ENCODE results near the gene FBXO15.

The FBXO15 gene

DNA sequence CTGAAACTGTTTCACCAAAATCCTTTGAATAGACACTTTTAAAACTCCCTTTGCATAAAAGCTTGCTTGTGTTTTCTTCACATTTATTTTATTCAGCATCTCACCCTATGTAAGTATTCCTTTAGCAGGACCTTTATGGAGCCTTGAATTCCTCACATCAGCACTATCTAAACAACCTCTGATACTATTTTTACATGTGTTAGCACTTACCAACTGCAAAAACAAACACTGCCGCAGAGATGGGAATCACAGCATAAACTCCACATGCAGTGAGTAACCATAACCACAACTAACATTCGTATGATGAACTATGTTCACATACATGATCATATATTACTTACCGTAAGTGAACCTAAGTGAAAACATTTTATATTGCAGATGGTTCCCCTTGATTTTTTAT is 15.4 kb downstream of the FBXO15 start:
- Histone ChIP-seq H3K36me3 (ENCODE audit: control insufficient read depth, insufficient read depth, low read length, severe bottlenecking) (no peaks in the 10 kb centered on the region), H3K4me1 (ENCODE audit: control insufficient read depth, insufficient read depth, low read length) (no peaks in the 10 kb centered on the region), H3K9ac (ENCODE audit: low read length) (no peak overlapping the region), H3K27me3 (replicated peaks; ENCODE audit: control insufficient read depth, insufficient read depth, low read length) (peaks cover 22% of the 10 kb centered on the region), H3K9me3 (ENCODE audit: control insufficient read depth, low read length) (no peaks in the 10 kb centered on the region), H3K4me3 (ENCODE audit: low read length) (no peak overlapping the region)
- DNase-seq (ENCODE audit: low read depth): peak; percentile 27

DNA sequence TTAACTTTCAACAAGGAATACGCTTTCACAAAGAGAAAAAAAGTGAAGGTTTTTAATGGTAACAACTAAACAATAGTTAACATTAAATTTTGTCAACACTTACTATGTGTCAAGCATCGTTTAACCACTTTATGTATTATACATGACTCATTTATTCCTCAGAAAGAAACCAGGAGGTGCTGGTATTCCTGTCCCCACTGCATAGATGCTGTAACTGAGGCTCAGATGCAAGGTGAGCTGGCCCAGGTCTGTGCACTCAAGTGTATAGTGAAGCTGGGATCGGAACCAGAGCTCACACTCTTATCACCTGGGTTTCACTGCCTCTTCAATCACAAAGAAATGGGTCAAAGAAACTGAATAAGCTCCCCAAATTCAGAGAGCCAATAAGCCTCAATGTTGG is 16.5 kb downstream of the FBXO15 start:
- Histone ChIP-seq H3K27me3 (replicated peaks; ENCODE audit: control insufficient read depth, insufficient read depth, low read length) (peaks cover 31% of the 10 kb centered on the region), H3K9me3 (ENCODE audit: control insufficient read depth, low read length) (no peaks in the 10 kb centered on the region), H3K4me1 (ENCODE audit: control insufficient read depth, insufficient read depth, low read length) (no peaks in the 10 kb centered on the region), H3K9ac (ENCODE audit: low read length) (no peak overlapping the region), H3K4me3 (ENCODE audit: low read length) (no peak overlapping the region), H3K36me3 (ENCODE audit: control insufficient read depth, insufficient read depth, low read length, severe bottlenecking) (no peaks in the 10 kb centered on the region)
- DNase-seq (ENCODE audit: low read depth): no peak

DNA sequence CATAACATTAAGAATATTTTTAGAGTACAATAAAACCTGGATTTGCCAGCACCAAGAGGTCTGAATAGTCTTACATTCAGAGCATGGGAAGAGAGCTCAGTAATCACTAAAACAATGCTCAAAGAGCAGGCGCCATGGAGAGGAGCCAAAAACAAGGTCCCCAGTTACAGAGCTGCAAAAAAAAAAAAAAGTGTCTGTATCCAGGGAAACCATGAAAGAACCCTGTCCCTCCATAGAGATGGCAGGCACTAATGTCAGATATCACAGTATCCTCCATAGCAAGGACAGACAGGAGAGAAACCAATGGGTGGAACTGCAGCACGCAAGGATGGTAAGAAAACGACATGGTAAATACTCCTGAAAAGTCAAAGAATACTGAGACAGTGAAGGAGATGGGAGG is 19.5 kb downstream of the FBXO15 start:
- no peaks in the 10 kb centered on the region for H3K9me3 ChIP-seq (ENCODE audit: control insufficient read depth, low read length)
- H3K4me1 ChIP-seq (ENCODE audit: control insufficient read depth, insufficient read depth, low read length): no peaks in the 10 kb centered on the region
- H3K4me3 ChIP-seq (ENCODE audit: low read length): no peak overlapping the region
- no peaks in the 10 kb centered on the region for H3K36me3 ChIP-seq (ENCODE audit: control insufficient read depth, insufficient read depth, low read length, severe bottlenecking)
- no peak overlapping the region for H3K9ac ChIP-seq (ENCODE audit: low read length)
- no peak for DNase-seq (ENCODE audit: low read depth)
- peaks cover 32% of the 10 kb centered on the region for H3K27me3 ChIP-seq (replicated peaks; ENCODE audit: control insufficient read depth, insufficient read depth, low read length)

DNA sequence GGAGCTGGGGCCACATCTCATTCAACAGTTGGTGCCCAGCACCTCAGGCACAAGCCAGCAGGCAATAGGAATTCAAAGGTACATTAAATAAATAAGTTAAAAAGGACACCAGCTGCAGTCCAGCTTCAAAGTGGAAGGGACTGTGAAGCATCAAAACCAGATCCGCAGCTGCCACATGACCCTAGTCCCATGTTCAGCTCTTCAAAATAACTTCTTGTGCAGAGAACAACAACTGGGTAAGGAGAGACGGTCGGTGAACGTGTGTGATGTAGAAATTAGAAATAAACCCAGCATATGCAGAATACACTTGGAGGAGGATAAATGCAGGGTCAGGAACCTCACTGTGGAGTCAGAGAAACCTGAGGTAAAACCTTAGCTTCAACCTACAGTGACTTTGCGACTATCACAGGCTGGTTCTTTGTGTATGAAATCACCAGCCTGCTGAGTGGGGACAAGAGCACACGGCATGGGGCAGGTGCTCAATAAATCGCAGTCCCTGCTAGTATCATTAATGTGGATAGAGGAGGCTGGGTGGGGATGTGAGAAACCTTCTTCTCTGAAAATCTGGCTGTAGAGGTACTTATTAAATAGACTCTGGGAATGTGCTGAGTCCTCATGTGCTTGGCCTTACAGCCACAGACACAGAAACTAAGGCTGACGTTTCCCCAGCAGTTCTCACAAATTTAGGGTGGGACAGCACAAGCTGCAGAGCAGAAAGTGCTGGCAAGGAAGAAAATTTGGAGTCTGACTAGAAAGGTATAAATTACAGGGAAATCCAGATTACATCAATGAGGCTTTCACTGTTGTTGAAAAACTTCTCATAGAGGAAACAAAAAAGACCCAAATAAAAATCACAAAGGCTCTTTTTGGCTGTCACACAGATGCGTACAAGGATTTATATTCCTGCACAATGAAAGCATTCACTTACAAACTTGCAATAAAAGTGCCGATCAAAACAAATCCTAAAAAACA is 20.7 kb downstream of the FBXO15 start:
- no peaks in the 10 kb centered on the region for H3K36me3 ChIP-seq (ENCODE audit: control insufficient read depth, insufficient read depth, low read length, severe bottlenecking)
- no peak overlapping the region for H3K9ac ChIP-seq (ENCODE audit: low read length)
- peaks cover 33% of the 10 kb centered on the region for H3K27me3 ChIP-seq (replicated peaks; ENCODE audit: control insufficient read depth, insufficient read depth, low read length)
- H3K4me1 ChIP-seq (ENCODE audit: control insufficient read depth, insufficient read depth, low read length): no peaks in the 10 kb centered on the region
- no peak for DNase-seq (ENCODE audit: low read depth)
- no peaks in the 10 kb centered on the region for H3K9me3 ChIP-seq (ENCODE audit: control insufficient read depth, low read length)
- no peak overlapping the region for H3K4me3 ChIP-seq (ENCODE audit: low read length)

DNA sequence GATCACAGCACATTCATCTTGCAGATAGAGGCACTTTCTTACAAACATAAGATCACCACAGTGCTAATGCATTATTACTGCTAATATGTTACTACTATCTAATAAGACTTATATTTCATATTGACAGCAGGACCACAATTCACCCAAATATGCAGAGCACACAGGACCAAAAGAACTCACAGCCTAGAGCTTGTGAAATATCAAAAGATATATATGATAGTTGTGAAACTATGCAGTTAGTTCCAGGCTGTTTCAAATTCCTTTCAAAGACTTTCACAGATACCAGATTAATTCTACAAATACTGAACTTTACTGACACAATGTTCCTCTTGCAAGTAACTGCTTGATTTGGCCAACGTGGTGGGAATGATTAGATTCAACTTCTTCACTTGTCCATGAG is 23.0 kb downstream of the FBXO15 start:
- no peaks in the 10 kb centered on the region for H3K36me3 ChIP-seq (ENCODE audit: control insufficient read depth, insufficient read depth, low read length, severe bottlenecking)
- peak; percentile 40 for DNase-seq (ENCODE audit: low read depth)
- no peaks in the 10 kb centered on the region for H3K9me3 ChIP-seq (ENCODE audit: control insufficient read depth, low read length)
- H3K4me1 ChIP-seq (ENCODE audit: control insufficient read depth, insufficient read depth, low read length): no peaks in the 10 kb centered on the region
- no peak overlapping the region for H3K9ac ChIP-seq (ENCODE audit: low read length)
- H3K4me3 ChIP-seq (ENCODE audit: low read length): no peak overlapping the region
- H3K27me3 ChIP-seq (replicated peaks; ENCODE audit: control insufficient read depth, insufficient read depth, low read length): peaks cover 37% of the 10 kb centered on the region

DNA sequence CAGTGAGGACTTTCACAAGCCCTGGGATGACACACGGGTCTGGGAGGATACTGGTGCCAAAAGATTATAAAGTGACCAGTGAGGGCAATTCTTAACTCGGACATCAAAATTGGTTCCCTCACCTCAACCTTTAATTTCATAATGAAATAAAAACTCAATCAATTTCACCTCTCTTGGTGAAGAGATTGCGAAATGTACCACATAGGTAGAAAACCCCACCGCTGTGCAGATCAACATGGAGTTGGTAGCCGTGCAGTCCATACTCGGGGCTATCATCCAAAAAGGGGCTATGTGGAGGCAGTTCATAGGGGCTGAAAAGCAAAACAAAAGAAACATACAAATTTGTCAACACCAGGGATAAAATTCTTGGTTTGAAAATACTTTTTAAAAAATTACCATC is 24.4 kb downstream of the FBXO15 start:
- no peak for DNase-seq (ENCODE audit: low read depth)
- Histone ChIP-seq H3K4me1 (ENCODE audit: control insufficient read depth, insufficient read depth, low read length) (no peaks in the 10 kb centered on the region), H3K4me3 (ENCODE audit: low read length) (no peak overlapping the region), H3K36me3 (ENCODE audit: control insufficient read depth, insufficient read depth, low read length, severe bottlenecking) (no peaks in the 10 kb centered on the region), H3K9me3 (ENCODE audit: control insufficient read depth, low read length) (no peaks in the 10 kb centered on the region), H3K9ac (ENCODE audit: low read length) (no peak overlapping the region), H3K27me3 (replicated peaks; ENCODE audit: control insufficient read depth, insufficient read depth, low read length) (peaks cover 34% of the 10 kb centered on the region)

DNA sequence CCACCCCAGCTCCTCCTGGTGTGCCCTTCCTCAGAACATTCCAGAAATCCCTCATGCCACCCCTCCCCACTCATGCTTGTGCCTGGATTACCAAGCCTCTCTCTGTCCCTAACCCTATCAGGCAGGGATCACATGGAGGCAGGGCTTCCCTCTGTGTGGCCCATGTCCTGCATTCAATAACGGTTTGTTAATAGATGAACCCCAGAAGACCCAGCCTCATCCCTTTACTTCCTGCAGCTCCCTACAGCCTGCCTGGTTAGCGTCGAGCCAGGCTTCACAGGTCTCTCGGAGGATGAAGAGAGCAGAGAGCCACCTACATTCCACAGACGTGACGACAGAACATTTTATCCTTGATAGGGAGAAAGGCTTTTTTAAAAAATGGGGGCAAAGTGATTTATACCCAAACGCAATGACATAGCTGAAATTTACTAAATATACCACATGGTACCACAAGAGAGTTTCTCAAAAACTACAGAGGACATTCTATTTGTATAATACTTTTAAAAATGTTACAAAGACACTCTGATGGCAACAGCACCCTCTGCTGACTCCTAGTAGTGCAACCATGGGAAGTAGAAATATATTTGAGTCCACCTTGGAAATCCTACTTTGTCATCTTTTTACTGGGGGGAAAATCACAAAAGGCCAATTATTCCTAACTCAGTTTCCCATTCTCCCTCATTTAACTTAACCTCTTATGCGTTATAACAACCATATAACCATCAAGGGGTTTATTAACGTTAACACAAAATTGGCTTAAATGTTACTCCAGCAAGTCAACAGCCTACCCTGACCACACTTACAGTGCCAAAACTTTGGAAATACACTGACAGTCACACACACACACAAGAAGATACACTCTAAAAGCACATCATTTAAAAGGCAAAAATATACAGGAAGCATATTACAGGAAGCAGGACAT is 30.7 kb downstream of the FBXO15 start:
- peak; percentile 84 for DNase-seq (ENCODE audit: low read depth)
- no peak overlapping the region for H3K4me3 ChIP-seq (ENCODE audit: low read length)
- H3K9ac ChIP-seq (ENCODE audit: low read length): no peak overlapping the region
- H3K4me1 ChIP-seq (ENCODE audit: control insufficient read depth, insufficient read depth, low read length): no peaks in the 10 kb centered on the region
- no peaks in the 10 kb centered on the region for H3K36me3 ChIP-seq (ENCODE audit: control insufficient read depth, insufficient read depth, low read length, severe bottlenecking)
- peaks cover 8% of the 10 kb centered on the region for H3K27me3 ChIP-seq (replicated peaks; ENCODE audit: control insufficient read depth, insufficient read depth, low read length)
- H3K9me3 ChIP-seq (ENCODE audit: control insufficient read depth, low read length): peaks cover 10% of the 10 kb centered on the region

DNA sequence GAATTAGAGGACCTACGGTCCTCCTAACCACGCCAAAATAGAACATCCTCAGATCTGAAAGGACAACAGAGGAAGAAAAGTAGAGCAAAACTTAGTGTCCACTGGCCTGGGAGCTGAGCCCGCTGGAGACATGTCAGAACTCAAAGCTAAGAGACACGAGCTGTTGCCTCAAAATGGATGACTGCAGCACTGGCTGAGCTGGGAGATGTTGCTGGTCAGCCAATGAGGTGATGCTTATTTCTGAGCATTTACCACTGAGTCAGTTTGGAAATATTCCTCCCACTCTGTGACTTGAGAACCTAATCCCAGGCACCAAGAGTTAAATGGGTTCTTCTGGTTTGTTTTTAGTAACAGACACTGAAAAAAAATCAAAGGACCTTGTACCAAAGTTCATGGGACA is 32.6 kb downstream of the FBXO15 start:
- Histone ChIP-seq H3K4me3 (ENCODE audit: low read length) (no peak overlapping the region), H3K9me3 (ENCODE audit: control insufficient read depth, low read length) (peaks cover 10% of the 10 kb centered on the region), H3K27me3 (replicated peaks; ENCODE audit: control insufficient read depth, insufficient read depth, low read length) (peaks cover 8% of the 10 kb centered on the region), H3K9ac (ENCODE audit: low read length) (no peak overlapping the region), H3K4me1 (ENCODE audit: control insufficient read depth, insufficient read depth, low read length) (no peaks in the 10 kb centered on the region), H3K36me3 (ENCODE audit: control insufficient read depth, insufficient read depth, low read length, severe bottlenecking) (no peaks in the 10 kb centered on the region)
- DNase-seq (ENCODE audit: low read depth): peak; percentile 52

DNA sequence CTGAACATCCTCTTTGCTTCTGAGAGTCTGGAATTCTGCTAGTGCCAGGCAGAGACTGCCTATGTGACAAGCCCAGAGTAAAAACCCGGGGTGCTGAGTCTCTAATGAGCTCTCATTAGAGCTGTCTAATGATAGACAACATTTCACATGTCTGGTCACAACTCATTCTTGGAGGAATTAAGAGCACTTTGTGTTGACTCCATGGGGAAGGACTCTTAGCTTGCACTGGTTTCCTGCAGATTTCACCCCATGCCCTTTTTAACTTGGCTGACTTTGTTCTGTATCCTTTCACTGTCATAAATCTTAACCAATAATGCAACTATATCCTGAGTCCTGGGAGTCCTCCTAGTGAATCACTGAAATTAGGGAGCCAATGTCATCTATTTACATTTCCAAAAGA is 33.5 kb downstream of the FBXO15 start:
- H3K4me1 ChIP-seq (ENCODE audit: control insufficient read depth, insufficient read depth, low read length): no peaks in the 10 kb centered on the region
- no peak overlapping the region for H3K9ac ChIP-seq (ENCODE audit: low read length)
- peaks cover 10% of the 10 kb centered on the region for H3K9me3 ChIP-seq (ENCODE audit: control insufficient read depth, low read length)
- peak; percentile 9 for DNase-seq (ENCODE audit: low read depth)
- no peak overlapping the region for H3K4me3 ChIP-seq (ENCODE audit: low read length)
- no peaks in the 10 kb centered on the region for H3K36me3 ChIP-seq (ENCODE audit: control insufficient read depth, insufficient read depth, low read length, severe bottlenecking)
- H3K27me3 ChIP-seq (replicated peaks; ENCODE audit: control insufficient read depth, insufficient read depth, low read length): no peaks in the 10 kb centered on the region

DNA sequence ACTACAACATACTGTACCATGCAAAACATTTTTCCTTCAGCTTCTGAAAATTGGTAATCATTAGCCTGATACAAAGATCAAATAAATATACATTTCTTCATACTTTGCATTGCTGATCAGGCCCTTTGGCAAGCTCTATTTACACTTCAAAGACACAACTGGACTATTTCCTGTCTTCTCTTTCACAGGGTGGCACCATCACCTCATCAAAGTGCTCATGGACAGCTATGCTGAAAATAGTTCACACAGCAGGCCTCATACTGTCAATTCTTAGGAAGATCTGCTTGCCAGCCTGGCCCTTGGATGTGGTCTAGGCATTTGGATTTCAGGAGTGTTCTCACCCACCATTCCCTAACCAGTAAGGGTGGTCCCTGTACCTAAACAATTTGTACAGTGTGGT is 33.9 kb downstream of the FBXO15 start:
- Histone ChIP-seq H3K9ac (ENCODE audit: low read length) (no peak overlapping the region), H3K4me3 (ENCODE audit: low read length) (no peak overlapping the region), H3K36me3 (ENCODE audit: control insufficient read depth, insufficient read depth, low read length, severe bottlenecking) (no peaks in the 10 kb centered on the region), H3K9me3 (ENCODE audit: control insufficient read depth, low read length) (peaks cover 10% of the 10 kb centered on the region), H3K4me1 (ENCODE audit: control insufficient read depth, insufficient read depth, low read length) (no peaks in the 10 kb centered on the region), H3K27me3 (replicated peaks; ENCODE audit: control insufficient read depth, insufficient read depth, low read length) (no peaks in the 10 kb centered on the region)
- no peak for DNase-seq (ENCODE audit: low read depth)

DNA sequence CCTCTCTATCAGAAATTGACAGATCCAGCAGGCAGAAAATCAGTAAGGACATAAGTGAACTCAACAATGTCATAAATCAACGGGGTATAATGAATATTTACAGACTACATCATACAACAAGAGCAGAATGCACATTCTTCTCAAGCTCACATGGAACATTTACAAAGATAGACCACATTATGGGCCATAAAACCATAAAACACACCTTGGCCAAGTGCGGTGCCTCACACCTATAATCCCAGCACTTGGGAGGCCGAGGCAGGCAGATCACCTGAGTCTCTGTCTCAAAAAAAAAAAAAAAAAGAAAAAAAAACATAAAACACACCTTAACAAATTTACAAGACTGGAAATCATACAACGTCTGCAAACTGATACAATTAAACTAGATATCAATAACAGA is 36.7 kb downstream of the FBXO15 start:
- no peak overlapping the region for H3K4me3 ChIP-seq (ENCODE audit: low read length)
- no peaks in the 10 kb centered on the region for H3K4me1 ChIP-seq (ENCODE audit: control insufficient read depth, insufficient read depth, low read length)
- peaks cover 19% of the 10 kb centered on the region for H3K9me3 ChIP-seq (ENCODE audit: control insufficient read depth, low read length)
- no peak overlapping the region for H3K9ac ChIP-seq (ENCODE audit: low read length)
- H3K36me3 ChIP-seq (ENCODE audit: control insufficient read depth, insufficient read depth, low read length, severe bottlenecking): no peaks in the 10 kb centered on the region
- H3K27me3 ChIP-seq (replicated peaks; ENCODE audit: control insufficient read depth, insufficient read depth, low read length): no peaks in the 10 kb centered on the region
- DNase-seq (ENCODE audit: low read depth): no peak

Measured in adipocyte (in vitro differentiated cells).